Stomach smooth muscle (tissue), 2 donors: ENCODE measurements around the gene SHLD1.
"Not testable (repeated sequence)": the region's sequence is repeated elsewhere in the genome, so short reads cannot be mapped to it uniquely, and the experiment has no call there.

Experiments
- H3K27ac ChIP-seq: one replicate; pipeline ENCODE4 v1.7.0; 2013; ENCODE audit warnings: mild to moderate bottlenecking, low read length, inconsistent platforms
- H3K27me3 ChIP-seq, 2 donors: one replicate each; pipeline ENCODE4 v1.7.0; 2013; ENCODE audit warnings: low read length in 2 of 2; ENCODE audit not compliant: insufficient read depth in 2 of 2, control insufficient read depth in 1 of 2
- H3K36me3 ChIP-seq, 2 donors: one replicate each; pipeline ENCODE4 v1.7.0; 2013; ENCODE audit warnings: low read length in 2 of 2; ENCODE audit not compliant: control insufficient read depth in 2 of 2, insufficient read depth in 2 of 2
- H3K4me1 ChIP-seq: one replicate; pipeline ENCODE4 v1.7.0; 2013; ENCODE audit warnings: low read length; ENCODE audit not compliant: control insufficient read depth, insufficient read depth
- H3K4me3 ChIP-seq, 2 donors: one replicate each; pipeline ENCODE4 v1.7.0; 2013; ENCODE audit warnings: low read length in 2 of 2
- H3K9ac ChIP-seq, 2 donors: one replicate each; pipeline ENCODE4 v1.7.0; 2013; ENCODE audit warnings: low read length in 2 of 2, mild to moderate bottlenecking in 1 of 2
- H3K9me3 ChIP-seq, 2 donors: one replicate each; pipeline ENCODE4 v1.7.0; 2013; ENCODE audit warnings: low read length in 2 of 2; ENCODE audit not compliant: control insufficient read depth in 2 of 2
- donor health status: healthy.
- donor health status: Pancreatic carcinoma.

Gene SHLD1

DNA sequence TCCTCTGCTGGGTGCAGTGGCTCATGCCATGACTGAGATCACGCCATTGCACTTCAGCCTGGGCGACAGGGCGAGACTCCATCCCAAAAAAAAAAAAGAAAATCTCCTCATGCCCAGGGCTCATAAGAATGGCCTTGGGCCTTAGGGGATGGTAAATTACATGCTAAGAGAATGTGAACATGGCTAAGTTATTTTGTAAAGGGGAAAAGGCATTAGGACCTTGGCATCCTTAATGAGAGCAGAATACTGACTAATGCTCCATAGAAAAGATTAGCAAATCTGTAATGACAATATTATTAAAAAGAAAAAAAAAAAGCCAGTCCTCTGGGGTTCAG lies 12.6 kb upstream of the SHLD1 start:
- Histone ChIP-seq H3K4me1 (peaks cover 10% of the 10 kb centered on the region), H3K27ac (no peak overlapping the region), H3K27me3 (no peaks in the 10 kb centered on the region), H3K36me3 (no peaks in the 10 kb centered on the region), H3K9ac (no peak overlapping the region), H3K4me3 (no peak overlapping the region), H3K9me3 (no peaks in the 10 kb centered on the region)

DNA sequence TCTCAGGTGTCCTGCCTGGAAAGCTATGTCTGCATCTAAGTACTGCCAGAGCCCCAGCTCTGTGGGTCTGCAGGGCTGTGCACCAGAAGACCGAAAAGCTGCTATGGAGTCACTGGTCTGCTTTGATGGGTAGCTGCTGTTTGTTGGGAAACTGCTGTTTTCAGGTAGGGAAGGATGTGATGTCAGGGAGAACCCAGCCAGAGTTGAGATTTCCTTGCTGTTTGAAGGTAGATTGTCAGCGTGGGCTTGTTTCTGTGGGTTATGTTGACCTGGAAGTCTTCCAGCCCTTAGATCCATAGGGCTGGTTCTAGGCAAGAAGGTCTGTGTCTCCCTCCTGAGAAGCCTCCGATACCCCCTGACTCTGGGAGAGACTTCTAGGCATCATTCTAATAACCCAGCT lies 12.2 kb upstream of the SHLD1 start:
- Histone ChIP-seq H3K36me3 (no peaks in the 10 kb centered on the region), H3K9ac (no peak overlapping the region), H3K4me3 (no peak overlapping the region), H3K9me3 (no peaks in the 10 kb centered on the region), H3K27me3 (no peaks in the 10 kb centered on the region), H3K27ac (no peak overlapping the region), H3K4me1 (peaks cover 6% of the 10 kb centered on the region)

- not testable (repeated sequence) for H3K9ac ChIP-seq, H3K4me1 ChIP-seq, H3K27ac ChIP-seq, H3K9me3 ChIP-seq, H3K36me3 ChIP-seq, H3K27me3 ChIP-seq, H3K4me3 ChIP-seq
These were observed 9.6 kb upstream of the SHLD1 start for GRCh38 chr20:5740643-5741042.

- Histone ChIP-seq H3K4me1 (peaks cover 6% of the 10 kb centered on the region), H3K27ac (no peak overlapping the region), H3K9me3 (no peaks in the 10 kb centered on the region), H3K4me3 (no peak overlapping the region), H3K9ac (no peak overlapping the region), H3K36me3 (no peaks in the 10 kb centered on the region), H3K27me3 (no peaks in the 10 kb centered on the region)
These were observed 9.1 kb upstream of the SHLD1 start for GRCh38 chr20:5741089-5741488.

GRCh38 chr20:5742041-5742440 lies 8.2 kb upstream of the SHLD1 start:
- peaks cover 3% of the 10 kb centered on the region for H3K4me1 ChIP-seq
- H3K27ac ChIP-seq = no peak overlapping the region
- H3K4me3 ChIP-seq = no peak overlapping the region
- H3K27me3 ChIP-seq = no peaks in the 10 kb centered on the region
- no peaks in the 10 kb centered on the region for H3K9me3 ChIP-seq
- H3K36me3 ChIP-seq = no peaks in the 10 kb centered on the region
- H3K9ac ChIP-seq = no peak overlapping the region

- H3K27ac ChIP-seq = no peak overlapping the region
- H3K9me3 ChIP-seq = no peaks in the 10 kb centered on the region
- no peaks in the 10 kb centered on the region for H3K36me3 ChIP-seq
- no peak overlapping the region for H3K4me3 ChIP-seq
- H3K27me3 ChIP-seq = no peaks in the 10 kb centered on the region
- peaks cover 3% of the 10 kb centered on the region for H3K4me1 ChIP-seq
- H3K9ac ChIP-seq = no peak overlapping the region
These were observed 4.7 kb upstream of the SHLD1 start for GRCh38 chr20:5745416-5746030.

- H3K27me3 ChIP-seq = no peaks in the 10 kb centered on the region
- H3K9ac ChIP-seq = no peak overlapping the region
- H3K36me3 ChIP-seq = no peaks in the 10 kb centered on the region
- H3K4me3 ChIP-seq = no peak overlapping the region
- peaks cover 2% of the 10 kb centered on the region for H3K4me1 ChIP-seq
- no peaks in the 10 kb centered on the region for H3K9me3 ChIP-seq
- H3K27ac ChIP-seq = no peak overlapping the region
These were observed 4.1 kb upstream of the SHLD1 start for GRCh38 chr20:5746064-5746463.

- Histone ChIP-seq H3K4me1 (no peaks in the 10 kb centered on the region), H3K4me3 (no peak overlapping the region), H3K36me3 (no peaks in the 10 kb centered on the region), H3K9me3 (no peaks in the 10 kb centered on the region), H3K27me3 (no peaks in the 10 kb centered on the region), H3K9ac (no peak overlapping the region), H3K27ac (no peak overlapping the region)
These were observed 2.0 kb upstream of the SHLD1 start for GRCh38 chr20:5748246-5748645.

DNA sequence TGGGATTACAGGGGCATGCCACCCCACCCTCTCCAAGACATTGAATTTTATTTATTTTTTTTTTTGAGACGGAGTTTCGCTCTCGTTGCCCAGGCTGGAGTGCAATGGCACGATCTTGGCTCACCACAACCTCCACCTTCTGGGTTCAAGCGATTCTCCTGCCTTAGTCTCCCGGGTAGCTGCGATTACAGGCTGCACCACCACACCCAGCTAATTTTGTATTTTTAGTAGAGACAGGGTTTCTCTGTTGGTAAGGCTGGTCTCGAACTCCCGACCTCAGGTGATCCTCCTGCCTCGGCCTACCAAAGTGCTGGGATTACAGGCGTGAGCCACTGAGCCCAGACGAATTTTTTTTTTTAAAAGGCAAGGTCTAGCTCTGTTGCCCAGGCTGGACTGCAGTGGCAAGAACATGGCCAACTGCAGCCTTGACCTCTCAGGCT lies 669 bp upstream of the SHLD1 start:
- H3K9me3 ChIP-seq, H3K27me3 ChIP-seq, H3K27ac ChIP-seq, H3K4me1 ChIP-seq, H3K4me3 ChIP-seq, H3K9ac ChIP-seq, H3K36me3 ChIP-seq: not testable (repeated sequence)

- Histone ChIP-seq H3K4me1 (no peaks in the 10 kb centered on the region), H3K27ac (no peak overlapping the region), H3K9me3 (no peaks in the 10 kb centered on the region), H3K4me3 (no peak overlapping the region), H3K9ac (no peak overlapping the region), H3K27me3 (no peaks in the 10 kb centered on the region), H3K36me3 (no peaks in the 10 kb centered on the region)
These were observed 1.7 kb downstream of the SHLD1 start for GRCh38 chr20:5751856-5752255.

DNA sequence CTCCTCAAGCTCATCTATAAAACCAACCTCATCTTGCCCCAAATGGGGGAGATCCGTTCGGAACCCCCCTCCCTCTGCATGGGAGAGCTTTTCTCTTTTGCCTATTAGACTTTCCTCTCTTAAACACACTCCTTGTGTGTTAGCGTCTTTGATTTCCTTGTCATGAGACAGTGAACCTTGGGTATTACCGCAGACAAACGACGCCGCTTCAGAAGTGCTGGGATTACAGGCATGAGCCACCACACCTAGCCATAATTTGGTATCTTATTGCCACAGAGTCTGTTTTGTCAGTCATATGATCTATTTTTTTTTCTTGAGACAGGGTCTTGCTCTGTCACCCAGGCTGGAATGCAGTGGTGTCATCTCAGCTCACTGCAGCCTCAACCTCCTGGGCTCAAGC lies 3.6 kb downstream of the SHLD1 start:
- Histone ChIP-seq H3K9ac (no peak overlapping the region), H3K27ac (no peak overlapping the region), H3K27me3 (no peaks in the 10 kb centered on the region)

More for the DNA sequence above, 3.6 kb downstream of the SHLD1 start:
- Histone ChIP-seq H3K4me1 (no peaks in the 10 kb centered on the region), H3K36me3 (no peaks in the 10 kb centered on the region), H3K9me3 (no peaks in the 10 kb centered on the region), H3K4me3 (no peak overlapping the region)
